Keratinocyte (primary cell): Measurements from ENCODE around the gene NAA25. TPM values are rescaled to one million over a fixed set of nuclear protein-coding genes. Genes with fewer than 3 reads are reported as not detected.
"Not testable (repeated sequence)": the region's sequence is repeated elsewhere in the genome, so short reads cannot be mapped to it uniquely, and the experiment has no call there.

Experiments used
- DNase-seq: peaks from one replicate; pipeline ENCODE4 v3.0.0-alpha.2; 2011; ENCODE audit warnings: low read depth, missing footprints, low spot score
- FAIRE-seq: peaks from 2 replicates; lab custom pipeline; 2011; peaks lifted over from hg19 to GRCh38; lab: Jason Lieb, UNC
- H2AFZ ChIP-seq: 2 replicates; pipeline ENCODE4 v1.6.0; 2012; ENCODE audit warnings: low read length, control low read depth, inconsistent platforms; ENCODE audit not compliant: control insufficient read depth
- H3K27ac ChIP-seq: 2 replicates; pipeline ENCODE4 v1.5.1; 2011; ENCODE audit warnings: low read length; ENCODE audit not compliant: control insufficient read depth, insufficient read depth
- H3K27me3 ChIP-seq: 3 replicates; pipeline ENCODE4 v1.6.0; 2011; ENCODE audit warnings: low read length; ENCODE audit not compliant: control insufficient read depth, insufficient read depth; ENCODE audit errors: extremely low read depth
- H3K36me3 ChIP-seq, 2 experiments: 2 replicates in 1 of 2; 3 replicates in 1 of 2; pipeline ENCODE4 v1.5.1; 2011; ENCODE audit warnings: low read length in 2 of 2, mild to moderate bottlenecking in 1 of 2; ENCODE audit not compliant: control insufficient read depth in 2 of 2, insufficient read depth in 2 of 2; ENCODE audit errors: extremely low read depth in 1 of 2
- H3K4me1 ChIP-seq: 3 replicates; pipeline ENCODE4 v1.5.1; 2011; ENCODE audit warnings: low read length; ENCODE audit not compliant: control insufficient read depth, insufficient read depth; ENCODE audit errors: extremely low read depth
- H3K4me2 ChIP-seq: 3 replicates; pipeline ENCODE4 v1.6.0; 2011; ENCODE audit warnings: low read depth, low read length; ENCODE audit not compliant: control insufficient read depth, insufficient read depth; ENCODE audit errors: extremely low read depth
- H3K4me3 ChIP-seq, 3 experiments: fragments of 200-600 bp in 1 of 3; sonication (generic) in 1 of 3; 2 replicates in 2 of 3; 3 replicates in 1 of 3; pipeline ENCODE4 v1.5.1; 2011 to 2016; ENCODE audit warnings: low read length in 3 of 3, mild to moderate bottlenecking in 3 of 3, control low read depth in 2 of 3, inconsistent platforms in 1 of 3, low read depth in 1 of 3, mixed read lengths in 1 of 3, mixed run types in 1 of 3, moderate library complexity in 1 of 3; ENCODE audit not compliant: control insufficient read depth in 2 of 3, insufficient read depth in 2 of 3; ENCODE audit errors: extremely low read depth in 1 of 3
- H3K79me2 ChIP-seq: 2 replicates; pipeline ENCODE4 v1.6.0; 2012; ENCODE audit warnings: low read length; ENCODE audit not compliant: control insufficient read depth, insufficient read depth
- H3K9ac ChIP-seq: 3 replicates; pipeline ENCODE4 v1.6.0; 2011; ENCODE audit warnings: low read length; ENCODE audit not compliant: control insufficient read depth, insufficient read depth; ENCODE audit errors: extremely low read depth
- H3K9me1 ChIP-seq: 3 replicates; pipeline ENCODE4 v1.6.0; 2011; ENCODE audit warnings: low read length; ENCODE audit not compliant: control insufficient read depth, insufficient read depth; ENCODE audit errors: extremely low read depth
- H3K9me3 ChIP-seq: 2 replicates; pipeline ENCODE4 v1.5.1; 2012; ENCODE audit warnings: low read depth, low read length; ENCODE audit not compliant: control insufficient read depth
- H4K20me1 ChIP-seq: 3 replicates; pipeline ENCODE4 v1.6.0; 2011; ENCODE audit warnings: low read length; ENCODE audit not compliant: control insufficient read depth, insufficient read depth; ENCODE audit errors: extremely low read depth
- EZH2 ChIP-seq: IDR thresholded peaks from one replicate; pipeline ENCODE4 v1.6.1; 2012; ENCODE audit warnings: inconsistent platforms, mild to moderate bottlenecking, low read length, moderate library complexity
- dilution Hi-C: fragments of 300-500 bp; cut with MboI; formaldehyde crosslinking; loops from one replicate; pipeline ENCODE4 v1.7.0; 2020; ENCODE audit warnings: low sequenced_read_pairs; ENCODE audit not compliant: extremely low pct_ligation_motif_present
- polyA plus RNA-seq, 5 experiments: library from polyadenylated mRNA; depleted of rRNA in 3 of 5; stranded (reverse) in 3 of 5; stranded (forward) in 1 of 5; unstranded in 1 of 5; fragments of >200 nt; gene quantifications; 1 replicate in 1 of 5; 2 replicates in 3 of 5; 3 replicates in 1 of 5; pipeline versions ENCODE4 v1.2.1 to v1.2.3, GENCODE V29; 2011 to 2012; ENCODE audit warnings: missing spikeins in 2 of 5, low read depth in 1 of 5, low replicate concordance in 1 of 5
- TF ChIP-seq, protein P1 (sequence below), 3 experiments: IDR thresholded peaks in 1 of 3; conservative IDR thresholded peaks in 1 of 3; optimal IDR thresholded peaks in 1 of 3; 2 replicates in 2 of 3; 3 replicates in 1 of 3; pipeline versions ENCODE3 to v1.5.1; 2011; ENCODE audit warnings: low read length in 3 of 3, mild to moderate bottlenecking in 3 of 3, moderate library complexity in 2 of 3, control low read depth in 1 of 3, inconsistent platforms in 1 of 3; ENCODE audit not compliant: insufficient read depth in 2 of 3; ENCODE audit errors: extremely low read depth in 1 of 3

NAA25 gene
- polyA plus RNA-seq, 1 donor (not counting 4 experiments of a cell fraction or from before 2014, with no cell fraction given), result 26.1 TPM

DNA sequence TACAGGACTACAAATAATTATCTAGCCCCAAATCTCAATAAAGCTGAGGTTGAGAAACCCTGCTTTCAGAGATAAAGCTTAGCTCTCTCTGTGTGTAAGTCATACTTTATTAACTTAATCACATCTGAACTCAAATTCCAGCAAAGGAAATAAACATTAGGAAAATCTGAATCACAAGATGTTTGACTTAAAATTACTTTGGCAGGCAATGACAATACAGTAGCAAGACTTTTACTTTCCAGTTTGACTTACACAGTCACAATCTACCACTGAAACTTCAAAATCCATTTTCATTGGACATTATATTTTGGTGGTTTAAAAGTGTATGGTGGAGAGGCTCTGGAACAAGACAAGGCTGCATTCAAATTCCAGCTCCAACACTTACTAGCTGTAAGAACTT lies 107.0 kb downstream of the NAA25 start:
- no peaks in the 10 kb centered on the region for H3K9me1 ChIP-seq
- TF ChIP-seq EZH2, result no peak
- TF ChIP-seq, protein P1, sequence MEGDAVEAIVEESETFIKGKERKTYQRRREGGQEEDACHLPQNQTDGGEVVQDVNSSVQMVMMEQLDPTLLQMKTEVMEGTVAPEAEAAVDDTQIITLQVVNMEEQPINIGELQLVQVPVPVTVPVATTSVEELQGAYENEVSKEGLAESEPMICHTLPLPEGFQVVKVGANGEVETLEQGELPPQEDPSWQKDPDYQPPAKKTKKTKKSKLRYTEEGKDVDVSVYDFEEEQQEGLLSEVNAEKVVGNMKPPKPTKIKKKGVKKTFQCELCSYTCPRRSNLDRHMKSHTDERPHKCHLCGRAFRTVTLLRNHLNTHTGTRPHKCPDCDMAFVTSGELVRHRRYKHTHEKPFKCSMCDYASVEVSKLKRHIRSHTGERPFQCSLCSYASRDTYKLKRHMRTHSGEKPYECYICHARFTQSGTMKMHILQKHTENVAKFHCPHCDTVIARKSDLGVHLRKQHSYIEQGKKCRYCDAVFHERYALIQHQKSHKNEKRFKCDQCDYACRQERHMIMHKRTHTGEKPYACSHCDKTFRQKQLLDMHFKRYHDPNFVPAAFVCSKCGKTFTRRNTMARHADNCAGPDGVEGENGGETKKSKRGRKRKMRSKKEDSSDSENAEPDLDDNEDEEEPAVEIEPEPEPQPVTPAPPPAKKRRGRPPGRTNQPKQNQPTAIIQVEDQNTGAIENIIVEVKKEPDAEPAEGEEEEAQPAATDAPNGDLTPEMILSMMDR (optimal IDR thresholded peaks at IDR 0.05 in 1 of 3, IDR thresholded peaks at IDR 0.05 in 1 of 3, conservative IDR thresholded peaks at IDR 0.05 in 1 of 3; ENCODE audit: extremely low read depth in 1 of 3, insufficient read depth in 2 of 3, low read length in 3 of 3), result no peak
- FAIRE-seq, result no peak
- H3K79me2 ChIP-seq, result no peaks in the 10 kb centered on the region
- no peaks in the 10 kb centered on the region for H3K27me3 ChIP-seq
- no peak overlapping the region for H3K4me3 ChIP-seq
- H3K9ac ChIP-seq, result no peak overlapping the region
- H3K4me1 ChIP-seq, result peaks cover 8% of the 10 kb centered on the region
- dilution Hi-C loops, result no loop called here
- no peak for DNase-seq
- H3K9me3 ChIP-seq, result no peaks in the 10 kb centered on the region
- no peaks in the 10 kb centered on the region for H3K36me3 ChIP-seq
- no peak overlapping the region for H3K4me2 ChIP-seq
- H3K27ac ChIP-seq, result no peak overlapping the region
- no peak overlapping the region for H2AFZ ChIP-seq
- H4K20me1 ChIP-seq, result no peaks in the 10 kb centered on the region

DNA sequence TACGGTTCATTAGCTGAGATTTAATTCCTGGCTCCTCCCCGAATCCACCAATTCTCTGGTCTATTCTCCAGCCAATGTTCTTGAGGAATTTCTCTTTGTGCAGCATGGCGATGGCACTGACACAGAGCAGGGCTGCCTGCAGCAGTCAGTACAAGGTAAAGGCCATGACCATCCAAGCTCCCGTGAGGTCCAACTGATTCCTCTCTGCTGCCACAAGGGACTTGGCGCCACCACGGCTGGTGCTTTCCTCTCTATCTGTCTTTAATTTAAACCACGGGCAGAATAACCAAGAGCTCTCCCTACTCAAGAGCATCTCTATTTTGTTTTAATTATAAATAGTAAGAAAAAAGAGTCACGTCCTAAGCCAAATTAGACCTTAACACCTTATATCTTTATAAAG lies 107.8 kb downstream of the NAA25 start:
- no peak for DNase-seq

DNA sequence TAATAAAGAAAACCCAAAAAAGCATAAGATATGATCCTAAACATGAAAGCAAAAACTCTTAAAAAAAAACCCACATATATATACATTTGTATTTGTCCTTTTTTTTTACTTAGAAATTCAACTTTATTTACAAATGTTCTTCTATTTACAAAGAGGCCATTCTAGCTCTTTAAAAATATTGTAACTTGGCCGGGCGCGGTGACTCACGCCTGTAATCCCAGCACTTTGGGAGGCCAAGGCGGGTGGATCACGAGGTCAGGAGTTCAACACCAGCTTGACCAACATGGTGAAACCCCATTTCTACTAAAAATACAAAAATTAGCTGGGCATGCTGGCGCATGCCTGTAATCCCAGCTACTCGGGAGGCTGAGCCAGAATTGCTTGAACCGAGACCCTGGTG lies 109.5 kb downstream of the NAA25 start:
- H3K9me3 ChIP-seq, H3K27me3 ChIP-seq, H3K27ac ChIP-seq, H3K9ac ChIP-seq, H3K4me3 ChIP-seq, H3K9me1 ChIP-seq, H3K79me2 ChIP-seq, dilution Hi-C loops, DNase-seq, H3K36me3 ChIP-seq, FAIRE-seq, H2AFZ ChIP-seq, H3K4me1 ChIP-seq, H4K20me1 ChIP-seq, H3K4me2 ChIP-seq: not testable (repeated sequence)

More for the DNA sequence above, 107.8 kb downstream of the NAA25 start:
- Histone ChIP-seq H3K9ac (no peak overlapping the region), H3K27ac (no peak overlapping the region), H3K9me1 (no peaks in the 10 kb centered on the region), H4K20me1 (no peaks in the 10 kb centered on the region), H3K4me3 (no peak overlapping the region), H3K27me3 (no peaks in the 10 kb centered on the region), H3K4me1 (peaks cover 3% of the 10 kb centered on the region), H3K79me2 (no peaks in the 10 kb centered on the region), H2AFZ (no peak overlapping the region), H3K9me3 (no peaks in the 10 kb centered on the region), H3K4me2 (no peak overlapping the region), H3K36me3 (no peaks in the 10 kb centered on the region)
- dilution Hi-C loops, result no loop called here
- no peak for TF ChIP-seq EZH2
- no peak for FAIRE-seq
